GDM1 (cell line): ENCODE data around the gene DMXL2.

Experiments used
- DNase-seq: peaks from one replicate; lab custom pipeline; 2025; lab: John Stamatoyannopoulos, UW

DMXL2 gene

GRCh38 chr15:51403946-51404695 is 218.4 kb downstream of the DMXL2 start:
- no peak for DNase-seq

GRCh38 chr15:51403072-51403878 is 219.3 kb downstream of the DMXL2 start:
- DNase-seq, result no peak

- DNase-seq, result no peak
These were observed 220.6 kb downstream of the DMXL2 start for GRCh38 chr15:51401872-51402517.

GRCh38 chr15:51401051-51401780 is 221.4 kb downstream of the DMXL2 start:
- DNase-seq, result no peak

GRCh38 chr15:51398626-51399025 is 223.9 kb downstream of the DMXL2 start:
- no peak for DNase-seq
